GM21576 (cell line): ENCODE data around the gene BRINP1.

ENCODE experiments used
- ATAC-seq: cut with Tn5 transposase; IDR thresholded peaks from one replicate; pipeline ENCODE4 v1.9.1; 2021; ENCODE audit warnings: mild to moderate bottlenecking, moderate library complexity; ENCODE audit not compliant: unreplicated experiment

BRINP1 gene

DNA sequence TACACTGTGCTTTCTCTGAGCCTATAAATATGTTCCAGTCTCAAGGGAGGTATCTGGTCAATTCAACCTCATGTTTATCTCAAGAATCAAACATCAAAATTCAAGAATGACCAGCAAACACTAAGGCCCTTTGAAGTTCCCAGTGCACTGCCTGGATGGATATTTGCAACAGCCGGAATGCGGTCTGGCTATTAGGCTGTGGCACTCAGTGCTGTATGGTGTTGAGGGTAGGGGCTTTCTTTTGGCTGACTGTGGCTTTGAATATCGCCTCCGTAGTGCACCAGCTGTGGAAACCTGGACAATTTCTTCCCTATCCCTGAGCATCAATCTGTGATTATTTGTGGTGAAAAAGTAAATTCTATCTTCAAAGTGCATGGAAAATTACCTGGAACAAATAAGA lies 220.4 kb downstream of the BRINP1 start:
- ATAC-seq: no peak

DNA sequence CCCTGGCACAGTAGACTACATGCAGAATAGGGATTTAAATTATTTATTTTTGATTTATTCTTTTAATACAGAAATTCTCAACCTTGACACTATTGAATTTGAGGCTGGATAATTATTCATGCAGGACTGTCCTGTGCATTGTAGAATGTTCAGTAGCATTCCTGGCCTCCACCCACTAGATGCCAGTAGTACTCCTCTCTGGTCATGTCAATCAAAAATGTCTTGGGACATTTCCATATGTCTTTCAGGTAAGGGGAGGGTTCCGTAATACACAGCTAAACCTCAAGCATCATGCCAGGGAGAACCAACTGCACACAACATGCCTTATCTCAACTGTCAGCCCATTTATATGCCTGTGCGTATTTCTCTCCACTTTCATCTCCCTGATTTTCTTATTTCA lies 231.8 kb downstream of the BRINP1 start:
- ATAC-seq: no peak

GRCh38 chr9:119126040-119126439 lies 243.2 kb downstream of the BRINP1 start:
- no peak for ATAC-seq

DNA sequence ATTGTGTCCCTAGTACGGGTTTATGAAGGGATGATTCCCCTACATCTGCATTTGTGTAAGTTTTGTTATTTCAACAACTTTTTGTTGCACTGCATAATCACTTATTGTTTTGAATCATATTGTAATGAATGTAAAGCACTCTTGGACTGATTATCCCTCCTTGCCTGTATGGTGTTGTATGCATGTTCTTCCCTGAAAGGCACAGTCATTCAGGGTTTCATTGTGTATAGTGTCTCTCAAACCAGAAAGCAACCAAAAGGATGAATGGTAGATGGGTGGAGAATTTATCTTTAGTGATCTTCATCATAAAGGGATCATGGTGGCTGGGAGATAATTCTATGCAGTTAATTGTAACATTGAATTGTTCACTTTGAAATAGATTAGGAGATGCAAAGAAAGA lies 247.3 kb downstream of the BRINP1 start:
- ATAC-seq: no peak

- ATAC-seq: no peak
These were observed 251.8 kb downstream of the BRINP1 start for GRCh38 chr9:119117409-119117808.
